ENCODE measurements around the gene PEPD.

- TF ChIP-seq, protein P1, sequence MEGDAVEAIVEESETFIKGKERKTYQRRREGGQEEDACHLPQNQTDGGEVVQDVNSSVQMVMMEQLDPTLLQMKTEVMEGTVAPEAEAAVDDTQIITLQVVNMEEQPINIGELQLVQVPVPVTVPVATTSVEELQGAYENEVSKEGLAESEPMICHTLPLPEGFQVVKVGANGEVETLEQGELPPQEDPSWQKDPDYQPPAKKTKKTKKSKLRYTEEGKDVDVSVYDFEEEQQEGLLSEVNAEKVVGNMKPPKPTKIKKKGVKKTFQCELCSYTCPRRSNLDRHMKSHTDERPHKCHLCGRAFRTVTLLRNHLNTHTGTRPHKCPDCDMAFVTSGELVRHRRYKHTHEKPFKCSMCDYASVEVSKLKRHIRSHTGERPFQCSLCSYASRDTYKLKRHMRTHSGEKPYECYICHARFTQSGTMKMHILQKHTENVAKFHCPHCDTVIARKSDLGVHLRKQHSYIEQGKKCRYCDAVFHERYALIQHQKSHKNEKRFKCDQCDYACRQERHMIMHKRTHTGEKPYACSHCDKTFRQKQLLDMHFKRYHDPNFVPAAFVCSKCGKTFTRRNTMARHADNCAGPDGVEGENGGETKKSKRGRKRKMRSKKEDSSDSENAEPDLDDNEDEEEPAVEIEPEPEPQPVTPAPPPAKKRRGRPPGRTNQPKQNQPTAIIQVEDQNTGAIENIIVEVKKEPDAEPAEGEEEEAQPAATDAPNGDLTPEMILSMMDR (IDR thresholded peaks at IDR 0.05; ENCODE audit: insufficient read depth, low read length, poor library complexity, severe bottlenecking) = no peak
- no peak for TF ChIP-seq EZH2phosphoT487 (conservative IDR thresholded peaks at IDR 0.05; ENCODE audit: low read length)
These were observed 77.7 kb downstream of the PEPD start for GRCh38 chr19:33443638-33444561.
